NCI-H345 (cell line): ENCODE data around the gene ASCL4.
A peak's percentile ranks its signal among the peaks of the same experiment; 100 is the strongest.
"Not testable (repeated sequence)": the region's sequence is repeated elsewhere in the genome, so short reads cannot be mapped to it uniquely, and the experiment has no call there.

Experiments
- DNase-seq: peaks from one replicate; lab custom pipeline; 2025; lab: John Stamatoyannopoulos, UW

Gene ASCL4

GRCh38 chr12:107774349-107775029 is at the start of gene ASCL4:
TSS of gene ASCL4 (plus strand) at chr12:107774704. CDS start at chr12:107775219, 515 bp downstream.
- DNase-seq, result no peak

- DNase-seq, result not testable (repeated sequence)
Observed at GRCh38 chr12:107727327-107727726, 47.2 kb upstream of the ASCL4 start.

- DNase-seq, result not testable (repeated sequence)
Observed at GRCh38 chr12:107727742-107728141, 46.8 kb upstream of the ASCL4 start.

- no peak for DNase-seq
Observed at GRCh38 chr12:107730618-107731341, 43.7 kb upstream of the ASCL4 start.

GRCh38 chr12:107731366-107731765 is 43.1 kb upstream of the ASCL4 start:
- no peak for DNase-seq

GRCh38 chr12:107732365-107732764 is 42.1 kb upstream of the ASCL4 start:
- DNase-seq, result no peak

GRCh38 chr12:107734139-107734538 is 40.4 kb upstream of the ASCL4 start:
- DNase-seq, result no peak

GRCh38 chr12:107735763-107736162 is 38.7 kb upstream of the ASCL4 start:
- DNase-seq, result no peak

- DNase-seq, result no peak
Observed at GRCh38 chr12:107736914-107737313, 37.6 kb upstream of the ASCL4 start.

GRCh38 chr12:107748472-107748871 is 26.0 kb upstream of the ASCL4 start:
- DNase-seq, result no peak

GRCh38 chr12:107749083-107749482 is 25.4 kb upstream of the ASCL4 start:
- no peak for DNase-seq

- DNase-seq, result no peak
Observed at GRCh38 chr12:107759410-107759809, 15.1 kb upstream of the ASCL4 start.

- DNase-seq, result peak; percentile 31
Observed at GRCh38 chr12:107760207-107760808, 14.2 kb upstream of the ASCL4 start.

- peak; percentile 98 for DNase-seq
Observed at GRCh38 chr12:107760809-107761501, 13.5 kb upstream of the ASCL4 start, which contains the start of gene PRDM4. TSS of gene PRDM4 (minus strand) at chr12:107761137. CDS start at chr12:107760515, 622 bp downstream.

GRCh38 chr12:107761502-107761904 is 13.0 kb upstream of the ASCL4 start:
- no peak for DNase-seq

- no peak for DNase-seq
Observed at GRCh38 chr12:107762874-107763273, 11.6 kb upstream of the ASCL4 start.

- no peak for DNase-seq
Observed at GRCh38 chr12:107764626-107765025, 9.9 kb upstream of the ASCL4 start.

- no peak for DNase-seq
Observed at GRCh38 chr12:107765316-107765715, 9.2 kb upstream of the ASCL4 start.

- no peak for DNase-seq
Observed at GRCh38 chr12:107767466-107767865, 7.0 kb upstream of the ASCL4 start.

GRCh38 chr12:107775093-107775721 is 703 bp downstream of the ASCL4 start:
- no peak for DNase-seq

GRCh38 chr12:107776171-107776570 is 1.7 kb downstream of the ASCL4 start:
- no peak for DNase-seq
